K562 (cell line): ENCODE measurements around the gene KIF17. TPM values are rescaled to one million over a fixed set of nuclear protein-coding genes. Genes with fewer than 3 reads are reported as not detected.

ENCODE experiments used
- ATAC-seq: fragments of 200-7000 bp; cut with Tn5 transposase; 3 replicates; pipeline ENCODE4 v1.9.1; 2020; ENCODE audit warnings: moderate library complexity
- BruUV-seq: library from RNA; stranded (reverse); fragments of 400-500 nt; replicated peaks from 2 replicates; lab custom pipeline; 2021; lab: Mats Ljungman, UMichigan
- CTCF ChIA-PET: fragments of 300-600 bp; formaldehyde crosslinking; extraction: SDS; loops from one replicate; lab custom pipeline; 2021; ENCODE audit warnings: low intra/inter-chr PET ratio; lab: Yijun Ruan, JAX
- POLR2A ChIA-PET: fragments of 300-600, 350-650 bp; sonication (Branson Sonifier 250); formaldehyde crosslinking; extraction: SDS; loops from one replicate; lab custom pipeline; 2021; ENCODE audit warnings: antibody characterized with exemption, inconsistent platforms; lab: Yijun Ruan, JAX
- DNase-seq, 4 experiments: peaks; one replicate each; pipeline versions ENCODE4 v3.0.0 to v3.0.0-alpha.2; 2011 to 2018; ENCODE audit warnings: low spot score in 3 of 4, mixed read lengths in 3 of 4; ENCODE audit errors: extremely low read depth in 1 of 4
- FAIRE-seq: peaks from 2 replicates; lab custom pipeline; 2011; peaks lifted over from hg19 to GRCh38; lab: Jason Lieb, UNC
- H2AFZ ChIP-seq: 2 replicates; pipeline ENCODE4 v1.6.0; 2011; ENCODE audit warnings: low read depth, low read length, control low read depth, inconsistent platforms
- H3K27ac ChIP-seq: fragments of 200-600 bp; 3 replicates; pipeline ENCODE4 v1.8.0; 2011; ENCODE audit warnings: low read depth, mild to moderate bottlenecking, control low read depth, inconsistent platforms, low read length, moderate library complexity, mixed read lengths; ENCODE audit errors: extremely low read depth
- H3K27me3 ChIP-seq, 2 experiments: fragments of 300-600 bp in 1 of 2; 2 replicates in 1 of 2; 3 replicates in 1 of 2; pipeline versions ENCODE4 v1.6.0 to v1.8.0; 2011; ENCODE audit warnings: inconsistent platforms in 2 of 2, low read length in 2 of 2, mild to moderate bottlenecking in 1 of 2, mixed read lengths in 1 of 2, moderate library complexity in 1 of 2; ENCODE audit not compliant: control insufficient read depth in 2 of 2, insufficient read depth in 2 of 2
- H3K36me3 ChIP-seq: fragments of 300-600 bp; 3 replicates; pipeline ENCODE4 v1.8.0; 2011; ENCODE audit warnings: mild to moderate bottlenecking, low read length, inconsistent platforms; ENCODE audit not compliant: control insufficient read depth, insufficient read depth
- H3K4me1 ChIP-seq, 2 experiments: fragments of 200-600 bp in 1 of 2; replicated peaks in 1 of 2; 2 replicates in 1 of 2; 3 replicates in 1 of 2; pipeline versions ENCODE4 v1.5.1 to v1.8.0; 2011; ENCODE audit warnings: inconsistent platforms in 2 of 2, low read length in 2 of 2, mild to moderate bottlenecking in 1 of 2, mixed read lengths in 1 of 2, moderate library complexity in 1 of 2; ENCODE audit not compliant: control insufficient read depth in 2 of 2, insufficient read depth in 2 of 2
- H3K4me2 ChIP-seq: 2 replicates; pipeline ENCODE4 v1.6.1; 2011; ENCODE audit warnings: low read length, control low read depth, inconsistent platforms, mixed read lengths; ENCODE audit not compliant: insufficient read depth
- H3K4me3 ChIP-seq: fragments of 200-600 bp; sonication (generic), shearing (Covaris generic); 2 replicates; pipeline ENCODE4 v1.5.1; 2016; ENCODE audit warnings: control low read depth, inconsistent platforms
- H3K79me2 ChIP-seq: fragments of 200-600 bp; 3 replicates; pipeline ENCODE4 v1.8.0; 2011; ENCODE audit warnings: low read length, inconsistent platforms; ENCODE audit not compliant: control insufficient read depth, insufficient read depth
- H3K9ac ChIP-seq, 2 experiments: 2 replicates each; pipeline versions ENCODE4 v1.6.0 to v1.6.1; 2011; ENCODE audit warnings: low read depth in 2 of 2, low read length in 2 of 2, control low read depth in 1 of 2, inconsistent platforms in 1 of 2, mild to moderate bottlenecking in 1 of 2, mixed read lengths in 1 of 2; ENCODE audit not compliant: insufficient read depth in 1 of 2
- H3K9me1 ChIP-seq: one replicate; pipeline ENCODE4 v1.6.0; 2011; ENCODE audit warnings: inconsistent platforms, mild to moderate bottlenecking, low read length, moderate library complexity; ENCODE audit not compliant: control insufficient read depth, insufficient read depth
- H3K9me3 ChIP-seq: replicated peaks from 2 replicates; pipeline ENCODE4 v1.5.1; 2011; ENCODE audit warnings: low read depth, low read length, inconsistent platforms; ENCODE audit not compliant: control insufficient read depth, insufficient read depth
- H4K20me1 ChIP-seq: replicated peaks from 2 replicates; pipeline ENCODE4 v1.6.1; 2011; ENCODE audit warnings: low read length, inconsistent platforms, mixed read lengths; ENCODE audit not compliant: control insufficient read depth, insufficient read depth
- CBX1 ChIP-seq: sonication (generic); IDR thresholded peaks from 2 replicates; pipeline ENCODE4 v1.6.1; 2016; ENCODE audit warnings: antibody characterized with exemption, low read depth, mild to moderate bottlenecking
- ESRRA ChIP-seq: fragments of 450-650 bp; IDR thresholded peaks from 2 replicates; pipeline ENCODE4 v1.6.1; 2014; ENCODE audit warnings: low read depth, mild to moderate bottlenecking, moderate library complexity, borderline replicate concordance
- SMAD3 ChIP-seq: fragments of 450-650 bp; formaldehyde crosslinking; conservative IDR thresholded peaks from 2 replicates; pipeline ENCODE4 v1.4.0; 2020; ENCODE audit warnings: mild to moderate bottlenecking
- TBL1XR1 ChIP-seq, 2 experiments: IDR thresholded peaks; 2 replicates each; pipeline ENCODE4 v1.6.1; 2012; ENCODE audit warnings: improper control_type of control experiment in 2 of 2, low read length in 2 of 2, mild to moderate bottlenecking in 1 of 2
- ZBTB40 ChIP-seq, 2 experiments: fragments of 450-650 bp in 1 of 2; sonication (generic) in 1 of 2; formaldehyde crosslinking in 1 of 2; IDR thresholded peaks; 2 replicates each; pipeline versions ENCODE4 v1.7.1 to v1.9.0; 2016 to 2022; ENCODE audit warnings: inconsistent platforms in 1 of 2, mild to moderate bottlenecking in 1 of 2, missing genetic modification reagents in 1 of 2
- ZFP36 ChIP-seq: fragments of 150-350 bp; IDR thresholded peaks from 2 replicates; pipeline ENCODE4 v1.6.1; 2018; ENCODE audit warnings: low read length, low read depth; ENCODE audit not compliant: partially characterized antibody
- ZNF263 ChIP-seq: sonication (generic); formaldehyde crosslinking; IDR thresholded peaks from 2 replicates; pipeline ENCODE4 v1.8.0; 2022; ENCODE audit warnings: mild to moderate bottlenecking, missing genetic modification reagents, borderline replicate concordance
- WGBS: fragments of 100-300 bp; shearing (Covaris generic); methylation state at CpG from one replicate; pipeline ENCODE4 v1.1.6; 2016; ENCODE audit warnings: low coverage, mixed read lengths; ENCODE audit not compliant: insufficient coverage; ENCODE audit errors: missing lambda C conversion rate; 5-methylcytosine and 5-hydroxymethylcytosine counted together
- in situ Hi-C: fragments of 300-500 bp; cut with MboI; formaldehyde crosslinking; loops from 4 replicates; pipeline ENCODE4 v1.15.0; 2018; ENCODE audit warnings: inconsistent platforms, mixed read lengths
- intact Hi-C: fragments of 100-400 bp; cut with micrococcal nuclease; formaldehyde crosslinking; loops from 2 replicates; pipeline ENCODE4 v1.14.2; 2022
- polyA plus RNA-seq, 8 experiments: library from polyadenylated mRNA; depleted of rRNA in 4 of 8; stranded (reverse) in 5 of 8; unstranded in 3 of 8; fragments of >200 nt; fragmentation: Nextera tagmentation in 2 of 8; fragmentation: Illumina TruSeq in 1 of 8; extraction: Ambion mirVana in 2 of 8; extraction: Trizol in 1 of 8; gene quantifications; 2 replicates each; pipeline versions ENCODE4 v1.2.1 to v1.2.3, GENCODE V29; 2011 to 2014; ENCODE audit warnings: inconsistent platforms in 1 of 8, missing spikeins in 1 of 8
- total RNA-seq, 7 experiments: library from RNA; depleted of rRNA in 6 of 7; stranded (reverse); fragments of >200 nt in 6 of 7; fragmentation: Illumina TruSeq in 2 of 7; extraction: Trizol in 2 of 7; gene quantifications; 2 replicates each; pipeline versions ENCODE4 v1.2.1 to v1.2.3, GENCODE V29; 2011 to 2021; ENCODE audit warnings: low replicate concordance in 1 of 7

Gene KIF17
- total and polyA plus RNA-seq, 9 of the 15 experiments (the other 6 are each of a cell fraction or from before 2014, with no cell fraction given) = 0.04 to 0.47 (median 0.18) TPM; not detected in 5

GRCh38 chr1:20670936-20671335 lies 46.9 kb downstream of the KIF17 start:
- intact Hi-C loops (no loop called here), in situ Hi-C loops (no loop called here)
- Histone ChIP-seq H3K36me3 (no peaks in the 10 kb centered on the region), H3K4me3 (no peak overlapping the region), H3K9me3 (no peaks in the 10 kb centered on the region), H3K79me2 (no peaks in the 10 kb centered on the region), H3K4me2 (no peak overlapping the region), H4K20me1 (no peaks in the 10 kb centered on the region), H3K9me1 (no peaks in the 10 kb centered on the region), H3K4me1 (peaks cover 0 to 5% of the 10 kb centered on the region in 2 experiments; a peak in 1 of 5 replicates), H3K27ac (no peak overlapping the region), H2AFZ (no peak overlapping the region), H3K9ac (no peak overlapping the region), H3K27me3 (peaks cover 14 to 20% of the 10 kb centered on the region in 2 experiments)
- FAIRE-seq = no peak
- WGBS = 55% methylated on average over 5 of the region's 5 CpGs
- DNase-seq = no peak
- ATAC-seq = no peak
- no TSS peak for BruUV-seq
- ChIA-PET CTCF (no interaction called here), POLR2A (no interaction called here)
- no peak for TF ChIP-seq ZFP36
- peak; percentile 48; the same call in 1 of the 2 replicates for TF ChIP-seq ESRRA
- no peak for TF ChIP-seq SMAD3 (CRISPR knock-in tag)
- peak; percentile 84 for TF ChIP-seq ZNF263
- TF ChIP-seq TBL1XR1 (IDR thresholded peaks at IDR 0.05; ENCODE audit: low read length in 2 of 2) = no peak
- TF ChIP-seq CBX1 = no peak

- in situ Hi-C loops (no loop called here), intact Hi-C loops (no loop called here)
- no TSS peak for BruUV-seq
- Histone ChIP-seq H3K9me1 (no peaks in the 10 kb centered on the region), H3K9ac (no peak overlapping the region), H3K4me2 (no peak overlapping the region), H3K27me3 (peaks cover 10 to 16% of the 10 kb centered on the region in 2 experiments; a peak in 4 of 5 replicates), H4K20me1 (no peaks in the 10 kb centered on the region), H3K4me3 (no peak overlapping the region), H3K79me2 (no peaks in the 10 kb centered on the region), H3K36me3 (no peaks in the 10 kb centered on the region), H3K9me3 (no peaks in the 10 kb centered on the region), H2AFZ (no peak overlapping the region), H3K4me1 (peaks cover 0 to 11% of the 10 kb centered on the region in 2 experiments; a peak in 2 of 5 replicates), H3K27ac (no peak overlapping the region)
- 33% methylated on average over 1 of the region's 1 CpG for WGBS
- CTCF ChIA-PET = no interaction called here
- FAIRE-seq (no peak), DNase-seq (no peak), ATAC-seq (no peak)
- POLR2A ChIA-PET = interaction anchor here (0.6 to 1.2 kb wide), 3 partner anchors 30 to 81 kb away, joined by 3 to 4 read pairs (median 3); no protein-coding TSS in a partner anchor
- TF ChIP-seq ZBTB40 (IDR thresholded peaks at IDR 0.05) = peak; percentile 93
- peak; percentile 76 for TF ChIP-seq ZBTB40 (CRISPR knock-in tag; IDR thresholded peaks at IDR 0.05)
These were observed 49.2 kb downstream of the KIF17 start for GRCh38 chr1:20668581-20668980.
